Neuronal stem cell (in vitro differentiated cells): ENCODE data around the gene SUGP2.

ENCODE experiments used
- DNase-seq: peaks from one replicate; pipeline ENCODE4 v3.0.0-alpha.2; 2013; ENCODE audit warnings: low spot score
- H2AFZ ChIP-seq: one replicate; pipeline ENCODE4 v1.6.1; 2013; ENCODE audit warnings: mild to moderate bottlenecking, low read length, inconsistent platforms
- H2AK5ac ChIP-seq: 2 replicates; pipeline ENCODE4 v1.6.1; 2013; ENCODE audit warnings: low read depth, mild to moderate bottlenecking, inconsistent platforms, low read length, moderate library complexity, mixed read lengths
- H2BK120ac ChIP-seq: 2 replicates; pipeline ENCODE4 v1.6.1; 2013; ENCODE audit warnings: low read depth, mild to moderate bottlenecking, inconsistent platforms, low read length, moderate library complexity, mixed read lengths
- H2BK12ac ChIP-seq: one replicate; pipeline ENCODE4 v1.6.1; 2013; ENCODE audit warnings: low read length, inconsistent platforms
- H2BK15ac ChIP-seq: 2 replicates; pipeline ENCODE4 v1.6.1; 2013; ENCODE audit warnings: mild to moderate bottlenecking, low read length, inconsistent platforms, mixed read lengths
- H2BK5ac ChIP-seq: one replicate; pipeline ENCODE4 v1.6.1; 2013; ENCODE audit warnings: inconsistent platforms, mild to moderate bottlenecking, low read length, moderate library complexity
- H3K14ac ChIP-seq: one replicate; pipeline ENCODE4 v1.6.1; 2013; ENCODE audit warnings: low read length, inconsistent platforms
- H3K18ac ChIP-seq: 2 replicates; pipeline ENCODE4 v1.6.1; 2013; ENCODE audit warnings: low read length, inconsistent platforms
- H3K23ac ChIP-seq: 2 replicates; pipeline ENCODE4 v1.6.1; 2013; ENCODE audit warnings: low read depth, mild to moderate bottlenecking, mixed read lengths, low read length, inconsistent platforms; ENCODE audit not compliant: poor library complexity
- H3K27ac ChIP-seq: replicated peaks from 3 replicates; pipeline ENCODE4 v1.5.1; 2013; ENCODE audit warnings: low read length, inconsistent platforms
- H3K27me3 ChIP-seq, 3 experiments: 2 replicates each; pipeline ENCODE4 v1.6.1; 2013; ENCODE audit warnings: low read length in 3 of 3, mild to moderate bottlenecking in 2 of 3, inconsistent platforms in 1 of 3, low read depth in 1 of 3, mixed read lengths in 1 of 3, moderate library complexity in 1 of 3; ENCODE audit not compliant: control insufficient read depth in 3 of 3, insufficient read depth in 3 of 3
- H3K36me3 ChIP-seq, 2 donors: replicated peaks in 1 of 2; 2 replicates each; pipeline ENCODE4 v1.6.1; 2013; ENCODE audit warnings: low read length in 2 of 2; ENCODE audit not compliant: control insufficient read depth in 2 of 2, insufficient read depth in 2 of 2
- H3K4ac ChIP-seq: 2 replicates; pipeline ENCODE4 v1.6.1; 2013; ENCODE audit warnings: inconsistent platforms, mild to moderate bottlenecking, low read length, moderate library complexity
- H3K4me1 ChIP-seq, 2 donors: 1 replicate in 1 of 2; 2 replicates in 1 of 2; pipeline ENCODE4 v1.6.1; 2013; ENCODE audit warnings: low read length in 2 of 2, low read depth in 1 of 2; ENCODE audit not compliant: control insufficient read depth in 2 of 2, insufficient read depth in 1 of 2
- H3K4me2 ChIP-seq: one replicate; pipeline ENCODE4 v1.6.1; 2013; ENCODE audit warnings: mild to moderate bottlenecking, low read length, inconsistent platforms; ENCODE audit not compliant: insufficient read depth, poor library complexity, severe bottlenecking
- H3K4me3 ChIP-seq, 2 donors: 2 replicates each; pipeline ENCODE4 v1.5.1; 2013; ENCODE audit warnings: low read length in 2 of 2, mild to moderate bottlenecking in 2 of 2, inconsistent platforms in 1 of 2, moderate library complexity in 1 of 2
- H3K79me1 ChIP-seq: one replicate; pipeline ENCODE4 v1.6.1; 2013; ENCODE audit warnings: low read depth, mild to moderate bottlenecking, inconsistent platforms, low read length, moderate library complexity
- H3K9ac ChIP-seq: one replicate; pipeline ENCODE4 v1.6.1; 2013; ENCODE audit warnings: mild to moderate bottlenecking, low read depth, low read length, inconsistent platforms; ENCODE audit not compliant: poor library complexity
- H3K9me3 ChIP-seq, 2 donors: replicated peaks in 1 of 2; 2 replicates each; pipeline versions ENCODE3 to v1.6.1; 2013; ENCODE audit warnings: low read length in 2 of 2, mild to moderate bottlenecking in 2 of 2, inconsistent platforms in 1 of 2, low read depth in 1 of 2, mixed read lengths in 1 of 2, moderate library complexity in 1 of 2; ENCODE audit not compliant: control insufficient read depth in 2 of 2, insufficient read depth in 1 of 2
- H4K8ac ChIP-seq: one replicate; pipeline ENCODE4 v1.6.1; 2013; ENCODE audit warnings: low read depth, mild to moderate bottlenecking, inconsistent platforms, low read length, moderate library complexity
- H4K91ac ChIP-seq: one replicate; pipeline ENCODE4 v1.6.1; 2013; ENCODE audit warnings: low read length, low read depth, mild to moderate bottlenecking, inconsistent platforms; ENCODE audit not compliant: poor library complexity
- WGBS, 2 donors: extraction: QIAGEN DNeasy Blood & Tissue Kit; methylation state at CpG; one replicate each; pipeline ENCODE4 v1.1.7; 2013; ENCODE audit warnings: missing lambda C conversion rate in 2 of 2, mixed read lengths in 1 of 2; ENCODE audit not compliant: insufficient read length in 2 of 2, insufficient replicate concordance in 1 of 2; ENCODE audit errors: extremely low coverage in 2 of 2; 5-methylcytosine and 5-hydroxymethylcytosine counted together

SUGP2 gene

DNA sequence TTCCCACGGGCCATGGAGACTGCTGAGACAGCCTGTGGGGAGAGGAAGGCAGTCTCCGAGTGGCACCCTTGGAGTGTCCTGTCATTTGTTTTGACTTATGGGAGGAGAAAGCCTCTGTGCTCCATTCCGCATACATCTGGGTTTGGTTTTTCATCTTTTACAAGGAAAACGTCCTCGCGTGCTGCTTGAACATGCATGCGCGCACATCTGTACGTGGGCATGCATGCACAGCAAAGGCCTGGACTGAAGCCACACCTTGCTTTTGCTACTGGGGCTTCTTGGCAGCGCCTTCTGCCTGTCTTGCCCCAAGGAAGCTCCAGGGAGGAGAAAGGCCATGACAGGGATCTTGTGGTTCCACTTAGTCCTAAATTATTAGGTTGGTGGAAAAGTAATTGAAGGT, 44.0 kb downstream of the SUGP2 start:
- Histone ChIP-seq H2BK12ac (no peak overlapping the region), H3K4me2 (no peak overlapping the region), H3K18ac (no peak overlapping the region), H3K36me3 (peaks cover 19 to 37% of the 10 kb centered on the region in 2 donors), H3K4me1 (peaks cover 0 to 6% of the 10 kb centered on the region in 2 donors), H4K8ac (no peak overlapping the region), H3K27ac (no peak overlapping the region), H3K14ac (no peak overlapping the region), H2BK15ac (no peak overlapping the region), H3K9me3 (no peaks in the 10 kb centered on the region), H3K79me1 (peaks cover 1% of the 10 kb centered on the region), H3K9ac (no peak overlapping the region), H4K91ac (no peak overlapping the region), H3K4ac (no peak overlapping the region), H2BK5ac (no peak overlapping the region), H2AFZ (no peak overlapping the region), H3K27me3 (no peaks in the 10 kb centered on the region), H2AK5ac (no peak overlapping the region), H2BK120ac (no peak overlapping the region), H3K4me3 (no peak overlapping the region), H3K23ac (no peak overlapping the region)
- no CpG with 5 or more reads among the region's 10 CpGs for WGBS, 2 donors
- DNase-seq, result no peak

DNA sequence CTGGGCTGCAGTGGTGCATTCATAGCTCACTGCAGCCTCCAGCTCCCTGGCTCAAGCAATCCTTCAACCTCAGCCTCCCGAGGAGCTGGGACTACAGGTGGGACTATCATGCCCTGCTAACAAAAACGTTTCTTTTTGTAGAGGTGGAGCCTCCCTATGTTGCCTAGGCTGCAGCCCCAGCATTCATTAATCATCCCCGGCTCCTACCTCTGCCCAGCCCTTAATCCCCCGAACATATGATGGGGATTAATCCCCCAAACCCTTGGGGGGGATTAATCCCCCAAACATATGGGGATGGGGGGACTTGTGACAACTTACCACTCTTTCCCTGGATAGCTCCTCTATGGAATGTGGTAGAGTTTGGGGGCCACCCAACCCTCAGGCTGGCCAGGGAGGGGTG, 45.9 kb downstream of the SUGP2 start:
- no peak for DNase-seq
- H3K18ac ChIP-seq, result no peak overlapping the region

DNA sequence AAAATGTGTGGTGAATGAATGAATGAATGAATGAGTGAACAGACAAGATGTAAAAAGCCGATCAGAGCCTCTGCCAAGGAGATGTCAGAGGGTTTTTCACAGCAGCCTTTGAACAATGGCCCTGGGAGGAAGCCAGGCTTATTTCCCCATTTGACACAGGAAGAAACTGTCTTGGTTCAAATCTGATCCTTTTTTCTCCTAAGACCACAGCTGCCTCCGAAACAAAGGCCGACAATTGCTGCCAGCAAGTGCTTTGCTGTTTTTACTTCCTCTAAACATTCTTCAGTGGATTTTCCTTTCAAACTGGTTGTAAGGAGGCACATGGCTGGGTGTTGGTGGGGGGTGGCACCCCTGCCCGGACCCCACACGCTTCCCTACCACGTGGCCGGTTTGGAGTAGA, 48.1 kb downstream of the SUGP2 start:
- Histone ChIP-seq H2BK120ac (no peak overlapping the region), H3K9ac (no peak overlapping the region), H3K9me3 (no peaks in the 10 kb centered on the region), H3K79me1 (peaks cover 1% of the 10 kb centered on the region), H4K91ac (no peak overlapping the region), H2AFZ (peak overlapping the region; percentile 81), H2BK5ac (no peak overlapping the region), H4K8ac (no peak overlapping the region), H3K4me1 (peaks cover 0 to 6% of the 10 kb centered on the region in 2 donors), H3K4ac (no peak overlapping the region), H2BK15ac (no peak overlapping the region), H2AK5ac (no peak overlapping the region), H3K36me3 (peaks cover 0 to 2% of the 10 kb centered on the region in 2 donors), H3K4me3 (no peak overlapping the region), H3K27me3 (no peaks in the 10 kb centered on the region), H3K4me2 (peak overlapping the region; percentile 22), H3K14ac (no peak overlapping the region), H3K27ac (peak overlapping the region; percentile 49), H2BK12ac (no peak overlapping the region), H3K23ac (no peak overlapping the region), H3K18ac (no peak overlapping the region)
- no CpG with 5 or more reads among the region's 7 CpGs for WGBS, 2 donors
- no peak for DNase-seq

More for the DNA sequence above, 45.9 kb downstream of the SUGP2 start:
- Histone ChIP-seq H3K14ac (no peak overlapping the region), H3K4me2 (no peak overlapping the region), H4K91ac (no peak overlapping the region), H4K8ac (no peak overlapping the region), H3K27ac (no peak overlapping the region), H2AK5ac (peak overlapping the region; percentile 83), H3K27me3 (no peaks in the 10 kb centered on the region), H3K9ac (no peak overlapping the region), H2BK12ac (no peak overlapping the region), H2BK120ac (no peak overlapping the region), H3K79me1 (peaks cover 1% of the 10 kb centered on the region), H2AFZ (no peak overlapping the region), H2BK15ac (no peak overlapping the region), H3K4me1 (peaks cover 0 to 6% of the 10 kb centered on the region in 2 donors), H3K36me3 (peaks cover 6 to 18% of the 10 kb centered on the region in 2 donors), H3K9me3 (no peaks in the 10 kb centered on the region), H2BK5ac (no peak overlapping the region), H3K23ac (no peak overlapping the region), H3K4ac (no peak overlapping the region), H3K4me3 (no peak overlapping the region)
- WGBS, 2 donors, result no CpG with 5 or more reads among the region's 4 CpGs

DNA sequence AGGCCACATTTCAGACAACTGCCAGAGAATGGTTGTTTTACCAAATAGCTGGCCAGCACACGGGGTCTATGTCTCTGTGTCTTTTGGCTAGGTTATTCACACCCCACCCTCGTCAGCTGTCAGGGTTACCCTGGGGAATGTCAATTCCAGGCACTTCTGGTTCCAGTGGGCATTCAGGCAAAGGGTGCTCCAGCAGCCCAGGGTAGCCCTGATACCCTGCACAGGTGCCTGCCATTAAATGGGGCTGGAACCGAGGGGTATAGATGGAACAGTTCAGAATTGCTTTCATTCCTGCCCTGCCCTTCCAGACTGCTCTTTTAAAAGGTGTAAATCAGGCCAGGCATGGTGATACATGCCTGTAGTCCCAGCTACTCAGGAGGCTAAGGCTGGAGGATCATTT, 49.1 kb downstream of the SUGP2 start:
- Histone ChIP-seq H3K9me3 (no peaks in the 10 kb centered on the region), H3K23ac (no peak overlapping the region), H3K79me1 (peaks cover 1% of the 10 kb centered on the region), H3K4me2 (no peak overlapping the region), H3K18ac (peak overlapping the region; percentile 65), H2AK5ac (peak overlapping the region; percentile 12), H4K91ac (no peak overlapping the region), H3K9ac (no peak overlapping the region), H2AFZ (no peak overlapping the region), H2BK15ac (peak overlapping the region; percentile 74), H3K27me3 (no peaks in the 10 kb centered on the region), H2BK12ac (no peak overlapping the region), H2BK5ac (no peak overlapping the region), H3K27ac (no peak overlapping the region), H3K14ac (no peak overlapping the region), H3K36me3 (no peaks in the 10 kb centered on the region), H4K8ac (no peak overlapping the region), H3K4ac (no peak overlapping the region), H2BK120ac (no peak overlapping the region), H3K4me1 (peaks cover 0 to 6% of the 10 kb centered on the region in 2 donors), H3K4me3 (no peak overlapping the region)
- DNase-seq, result no peak
- WGBS, 2 donors, result no CpG with 5 or more reads among the region's 3 CpGs
